Nephron (organoid): ENCODE data around the gene MCF2.

Source experiments
- H3K27ac Mint-ChIP-seq, 3 experiments: 2 replicates each; pipeline ENCODE4 v1.8.0; 2020; ENCODE audit warnings: mixed read lengths in 3 of 3, mild to moderate bottlenecking in 2 of 3, moderate library complexity in 1 of 3
- H3K27me3 Mint-ChIP-seq: 2 replicates; pipeline ENCODE4 v1.8.0; 2021; ENCODE audit warnings: low read depth, mild to moderate bottlenecking, moderate library complexity, mixed read lengths
- H3K36me3 Mint-ChIP-seq: 2 replicates; pipeline ENCODE4 v1.8.0; 2020; ENCODE audit warnings: low read depth, mixed read lengths
- H3K4me1 Mint-ChIP-seq: 2 replicates; pipeline ENCODE4 v1.8.0; 2020; ENCODE audit warnings: mixed read lengths
- H3K4me3 Mint-ChIP-seq, 3 experiments: 2 replicates each; pipeline ENCODE4 v1.8.0; 2020; ENCODE audit warnings: mild to moderate bottlenecking in 3 of 3, mixed read lengths in 3 of 3, moderate library complexity in 2 of 3
- H3K9me3 Mint-ChIP-seq: 2 replicates; pipeline ENCODE4 v1.8.0; 2020; ENCODE audit warnings: mixed read lengths
- TF ChIP-seq, protein P1 (sequence below), 3 experiments: fragments of 200-600 bp; sonication (generic); IDR thresholded peaks; one replicate each; pipeline ENCODE4 v1.5.0; 2021; ENCODE audit warnings: antibody characterized with exemption in 3 of 3; ENCODE audit not compliant: unreplicated experiment in 3 of 3

The MCF2 gene

DNA sequence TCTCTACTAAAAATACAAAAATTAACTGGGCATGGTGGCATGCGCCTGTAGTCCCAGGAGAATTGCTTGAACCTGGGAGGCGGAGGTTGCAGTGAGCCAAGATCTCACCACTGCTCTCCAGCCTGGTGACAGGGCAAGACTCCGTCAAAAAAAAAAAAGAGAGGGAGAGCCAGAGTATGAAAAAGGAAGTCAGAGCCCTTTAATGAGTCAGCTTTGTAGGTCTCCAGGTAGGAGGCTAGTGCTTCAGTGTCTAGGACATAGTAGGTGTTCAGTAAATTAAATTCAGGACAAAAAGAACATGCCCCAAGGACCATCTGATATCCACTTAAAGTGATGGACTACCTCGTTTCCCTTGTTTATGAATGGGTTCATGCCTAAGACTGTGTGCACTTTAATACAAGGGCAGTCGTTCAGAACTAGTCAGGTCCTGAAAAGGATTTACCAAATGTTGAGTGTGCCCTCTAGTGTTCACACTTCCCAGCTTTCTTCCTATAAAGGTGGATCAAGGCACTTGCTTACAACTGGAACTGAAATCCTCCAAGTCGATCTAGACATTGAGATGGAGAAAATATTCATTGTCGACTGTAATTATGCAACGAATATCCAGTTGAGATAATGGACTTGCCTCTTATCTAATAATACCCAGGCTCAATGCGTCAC is 148.5 kb downstream of the MCF2 start:
- Mint-ChIP-seq H3K9me3 (no peaks in the 10 kb centered on the region), H3K36me3 (no peaks in the 10 kb centered on the region), H3K4me1 (no peaks in the 10 kb centered on the region), H3K27ac (no peak overlapping the region), H3K4me3 (no peak overlapping the region), H3K27me3 (peaks cover 4% of the 10 kb centered on the region)
- TF ChIP-seq, protein P1, sequence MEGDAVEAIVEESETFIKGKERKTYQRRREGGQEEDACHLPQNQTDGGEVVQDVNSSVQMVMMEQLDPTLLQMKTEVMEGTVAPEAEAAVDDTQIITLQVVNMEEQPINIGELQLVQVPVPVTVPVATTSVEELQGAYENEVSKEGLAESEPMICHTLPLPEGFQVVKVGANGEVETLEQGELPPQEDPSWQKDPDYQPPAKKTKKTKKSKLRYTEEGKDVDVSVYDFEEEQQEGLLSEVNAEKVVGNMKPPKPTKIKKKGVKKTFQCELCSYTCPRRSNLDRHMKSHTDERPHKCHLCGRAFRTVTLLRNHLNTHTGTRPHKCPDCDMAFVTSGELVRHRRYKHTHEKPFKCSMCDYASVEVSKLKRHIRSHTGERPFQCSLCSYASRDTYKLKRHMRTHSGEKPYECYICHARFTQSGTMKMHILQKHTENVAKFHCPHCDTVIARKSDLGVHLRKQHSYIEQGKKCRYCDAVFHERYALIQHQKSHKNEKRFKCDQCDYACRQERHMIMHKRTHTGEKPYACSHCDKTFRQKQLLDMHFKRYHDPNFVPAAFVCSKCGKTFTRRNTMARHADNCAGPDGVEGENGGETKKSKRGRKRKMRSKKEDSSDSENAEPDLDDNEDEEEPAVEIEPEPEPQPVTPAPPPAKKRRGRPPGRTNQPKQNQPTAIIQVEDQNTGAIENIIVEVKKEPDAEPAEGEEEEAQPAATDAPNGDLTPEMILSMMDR (IDR thresholded peaks at IDR 0.05; ENCODE audit: unreplicated experiment in 3 of 3), result peak; percentile 47 to 66 (median 63)

DNA sequence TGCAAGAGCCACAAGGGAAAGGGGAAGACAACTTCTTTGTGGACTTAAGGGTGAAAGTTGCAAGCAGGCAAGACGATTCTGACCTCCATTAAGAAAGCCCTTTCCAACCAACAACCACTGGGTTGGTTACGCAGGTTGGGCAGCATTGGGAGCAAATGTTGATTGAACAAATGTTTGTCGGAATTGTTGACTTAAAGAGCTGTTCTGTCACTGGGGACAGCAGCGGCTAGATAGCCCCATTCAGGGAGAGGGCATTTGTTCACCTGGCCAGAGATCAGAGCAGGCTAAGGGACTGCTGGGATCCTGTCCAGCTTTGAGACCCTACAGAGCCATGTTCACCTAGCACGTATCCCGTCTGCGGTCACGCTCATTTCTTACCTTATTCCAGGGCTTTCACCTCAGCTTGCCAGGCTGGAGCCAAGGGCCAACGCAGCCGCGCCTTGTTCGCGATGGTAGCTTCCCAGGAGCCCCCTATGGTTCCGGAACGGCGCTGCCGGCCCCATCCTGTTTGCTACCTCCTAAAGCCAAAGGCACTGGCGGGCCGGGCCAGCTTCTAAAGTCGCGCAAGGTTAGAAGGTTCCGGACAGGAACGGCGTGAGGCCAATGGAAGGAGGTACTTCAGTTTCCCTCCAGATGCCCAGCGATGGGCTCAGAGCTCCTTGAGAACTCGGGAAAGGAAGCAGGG is 152.8 kb downstream of the MCF2 start:
- H3K4me3 Mint-ChIP-seq, result no peak overlapping the region
- no peaks in the 10 kb centered on the region for H3K4me1 Mint-ChIP-seq
- H3K36me3 Mint-ChIP-seq, result no peaks in the 10 kb centered on the region
- no peak overlapping the region for H3K27ac Mint-ChIP-seq
- peaks cover 4% of the 10 kb centered on the region for H3K27me3 Mint-ChIP-seq
- TF ChIP-seq, protein P1 (IDR thresholded peaks at IDR 0.05; ENCODE audit: unreplicated experiment in 3 of 3), result no peak
- no peaks in the 10 kb centered on the region for H3K9me3 Mint-ChIP-seq

DNA sequence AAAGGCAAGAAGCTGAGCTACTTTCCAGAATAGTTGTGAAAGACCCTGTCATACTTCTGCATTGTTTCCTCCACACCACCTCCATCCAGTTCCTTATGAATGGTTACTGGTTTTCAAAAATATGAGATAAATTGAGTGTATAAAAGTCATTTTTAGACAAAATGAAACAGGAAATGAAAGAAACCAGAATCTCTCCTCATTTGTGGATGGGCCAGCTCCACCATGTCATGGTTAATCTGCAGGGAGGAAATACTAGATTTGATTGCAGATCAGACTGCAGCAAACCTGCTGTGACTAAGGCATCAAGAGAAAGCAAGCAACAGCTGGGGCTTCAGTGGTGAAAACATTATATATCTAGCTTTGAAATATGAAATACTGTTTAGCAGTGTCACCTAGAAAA is 153.6 kb downstream of the MCF2 start:
- TF ChIP-seq, protein P1 (IDR thresholded peaks at IDR 0.05; ENCODE audit: unreplicated experiment in 3 of 3), result no peak
- Mint-ChIP-seq H3K27ac (no peak overlapping the region), H3K36me3 (no peaks in the 10 kb centered on the region), H3K27me3 (peaks cover 4% of the 10 kb centered on the region), H3K9me3 (no peaks in the 10 kb centered on the region), H3K4me1 (no peaks in the 10 kb centered on the region), H3K4me3 (no peak overlapping the region)

DNA sequence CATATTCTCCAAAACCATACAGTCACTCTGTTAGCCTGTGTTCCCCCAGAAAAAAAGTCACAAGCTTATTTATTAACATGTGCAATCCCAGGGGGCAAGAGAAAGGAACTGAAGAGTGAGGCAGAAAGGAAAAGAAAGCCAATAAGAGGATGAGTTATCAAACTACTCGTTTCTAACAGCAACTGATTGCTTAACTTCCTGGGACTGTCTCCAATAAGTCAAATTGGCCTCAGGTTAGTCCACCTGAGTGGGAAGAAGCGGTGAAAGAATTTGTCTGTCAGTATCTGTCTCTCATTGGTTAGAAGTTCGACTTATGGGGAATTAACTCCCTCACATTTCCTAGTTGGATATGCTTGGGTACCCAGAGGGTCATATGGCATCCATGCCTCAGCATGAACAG is 163.4 kb downstream of the MCF2 start:
- Mint-ChIP-seq H3K27ac (no peak overlapping the region), H3K4me3 (no peak overlapping the region), H3K4me1 (peaks cover 2% of the 10 kb centered on the region), H3K36me3 (no peaks in the 10 kb centered on the region), H3K27me3 (no peaks in the 10 kb centered on the region), H3K9me3 (no peaks in the 10 kb centered on the region)
- TF ChIP-seq, protein P1 (IDR thresholded peaks at IDR 0.05; ENCODE audit: unreplicated experiment in 3 of 3), result no peak

DNA sequence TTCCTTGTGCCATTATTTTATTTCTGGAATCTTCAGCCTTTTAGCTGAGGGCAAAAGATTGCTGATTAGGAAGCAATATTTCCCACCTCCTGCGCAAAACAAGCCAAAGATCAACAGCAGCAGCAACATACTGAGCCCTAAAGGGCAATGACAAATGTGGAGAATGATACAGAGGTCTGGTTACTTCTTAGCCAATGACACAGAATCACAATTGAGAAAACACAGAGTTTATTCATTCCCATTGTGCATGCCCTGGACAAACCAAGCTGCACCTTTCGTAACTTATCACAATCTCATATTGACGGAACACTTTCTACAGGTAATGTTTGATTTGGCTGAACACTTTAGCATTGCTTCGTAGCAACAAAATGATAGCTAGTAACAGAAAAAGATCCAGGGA is 164.0 kb downstream of the MCF2 start:
- TF ChIP-seq, protein P1 (IDR thresholded peaks at IDR 0.05; ENCODE audit: unreplicated experiment in 3 of 3), result no peak
- Mint-ChIP-seq H3K27me3 (no peaks in the 10 kb centered on the region), H3K4me3 (no peak overlapping the region), H3K4me1 (peaks cover 5% of the 10 kb centered on the region), H3K9me3 (no peaks in the 10 kb centered on the region), H3K36me3 (no peaks in the 10 kb centered on the region), H3K27ac (no peak overlapping the region)

DNA sequence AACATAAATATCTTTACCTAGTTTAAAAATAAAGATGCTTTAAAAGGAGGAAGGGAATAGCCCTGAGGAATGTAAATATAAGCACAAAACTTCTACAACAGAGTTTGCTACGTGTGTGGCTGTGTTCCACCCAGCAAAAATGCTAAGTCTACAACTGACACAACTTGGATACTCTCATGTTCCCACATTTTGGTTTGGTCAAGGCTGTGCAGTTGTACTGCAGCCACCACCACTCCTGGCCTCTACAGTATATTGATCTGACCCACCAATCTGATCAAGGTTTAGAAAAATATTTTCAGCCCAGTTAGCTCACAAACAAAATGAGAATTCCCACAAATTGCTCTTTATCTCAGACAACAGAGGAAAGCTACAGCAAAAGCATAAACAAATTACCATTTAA is 165.3 kb downstream of the MCF2 start:
- Mint-ChIP-seq H3K36me3 (no peaks in the 10 kb centered on the region), H3K27ac (peak overlapping the region in 1 of 3 experiments; percentile 29), H3K9me3 (no peaks in the 10 kb centered on the region), H3K4me1 (peaks cover 5% of the 10 kb centered on the region), H3K4me3 (no peak overlapping the region), H3K27me3 (no peaks in the 10 kb centered on the region)
- TF ChIP-seq, protein P1 (IDR thresholded peaks at IDR 0.05; ENCODE audit: unreplicated experiment in 3 of 3), result no peak
